Kidney epithelial cell (primary cell): ENCODE results near the gene PTPRJ. TPM values are rescaled to one million over a fixed set of nuclear protein-coding genes. Genes with fewer than 3 reads are reported as not detected.

Source experiments
- DNase-seq: peaks from one replicate; pipeline ENCODE4 v3.0.0-alpha.2; 2010; ENCODE audit warnings: low read depth
- H3K27me3 ChIP-seq: 2 replicates; pipeline ENCODE4 v1.6.0; 2011; ENCODE audit warnings: low read length; ENCODE audit not compliant: control insufficient read depth, insufficient read depth
- H3K36me3 ChIP-seq: 2 replicates; pipeline ENCODE4 v1.5.1; 2011; ENCODE audit warnings: low read length; ENCODE audit not compliant: control insufficient read depth, insufficient read depth
- H3K4me3 ChIP-seq: 2 replicates; pipeline ENCODE4 v1.5.1; 2011; ENCODE audit warnings: low read depth, mild to moderate bottlenecking, control low read depth, low read length
- total RNA-seq: library from RNA; depleted of rRNA; stranded (reverse); fragments of >200 nt; gene quantifications from 2 replicates; pipeline ENCODE4 v1.2.3, GENCODE V29; 2015
- TF ChIP-seq, protein P1 (sequence below): IDR thresholded peaks from 2 replicates; pipeline ENCODE4 v1.5.1; 2011; ENCODE audit warnings: mild to moderate bottlenecking, moderate library complexity, low read length, control low read depth, inconsistent platforms; ENCODE audit not compliant: insufficient read depth, poor library complexity, severe bottlenecking

Gene PTPRJ
- total RNA-seq, 1 donor from 2014 or later: 42.3 TPM

DNA sequence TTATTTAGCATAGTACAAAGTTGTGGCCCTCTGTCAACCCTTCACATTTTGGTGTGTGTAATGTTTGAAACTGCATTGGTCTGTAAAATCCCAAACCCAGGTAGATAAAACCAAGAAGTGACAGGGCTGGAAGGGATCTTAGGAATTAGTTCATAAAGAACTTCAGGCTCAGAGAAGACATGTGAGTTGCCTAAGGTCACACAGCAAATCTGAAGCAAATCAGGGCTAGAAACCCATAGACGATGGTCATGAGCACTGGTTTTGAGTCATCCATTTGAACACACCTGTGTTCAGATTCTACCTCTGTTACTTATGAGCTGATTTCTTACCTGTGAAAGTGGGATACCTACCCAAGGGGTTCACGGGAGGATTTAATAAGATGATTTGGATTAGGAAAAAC lies 107.1 kb downstream of the PTPRJ start:
- TF ChIP-seq, protein P1, sequence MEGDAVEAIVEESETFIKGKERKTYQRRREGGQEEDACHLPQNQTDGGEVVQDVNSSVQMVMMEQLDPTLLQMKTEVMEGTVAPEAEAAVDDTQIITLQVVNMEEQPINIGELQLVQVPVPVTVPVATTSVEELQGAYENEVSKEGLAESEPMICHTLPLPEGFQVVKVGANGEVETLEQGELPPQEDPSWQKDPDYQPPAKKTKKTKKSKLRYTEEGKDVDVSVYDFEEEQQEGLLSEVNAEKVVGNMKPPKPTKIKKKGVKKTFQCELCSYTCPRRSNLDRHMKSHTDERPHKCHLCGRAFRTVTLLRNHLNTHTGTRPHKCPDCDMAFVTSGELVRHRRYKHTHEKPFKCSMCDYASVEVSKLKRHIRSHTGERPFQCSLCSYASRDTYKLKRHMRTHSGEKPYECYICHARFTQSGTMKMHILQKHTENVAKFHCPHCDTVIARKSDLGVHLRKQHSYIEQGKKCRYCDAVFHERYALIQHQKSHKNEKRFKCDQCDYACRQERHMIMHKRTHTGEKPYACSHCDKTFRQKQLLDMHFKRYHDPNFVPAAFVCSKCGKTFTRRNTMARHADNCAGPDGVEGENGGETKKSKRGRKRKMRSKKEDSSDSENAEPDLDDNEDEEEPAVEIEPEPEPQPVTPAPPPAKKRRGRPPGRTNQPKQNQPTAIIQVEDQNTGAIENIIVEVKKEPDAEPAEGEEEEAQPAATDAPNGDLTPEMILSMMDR: no peak
- H3K4me3 ChIP-seq: no peak overlapping the region
- no peaks in the 10 kb centered on the region for H3K27me3 ChIP-seq
- peaks cover 1% of the 10 kb centered on the region for H3K36me3 ChIP-seq
- DNase-seq: no peak

DNA sequence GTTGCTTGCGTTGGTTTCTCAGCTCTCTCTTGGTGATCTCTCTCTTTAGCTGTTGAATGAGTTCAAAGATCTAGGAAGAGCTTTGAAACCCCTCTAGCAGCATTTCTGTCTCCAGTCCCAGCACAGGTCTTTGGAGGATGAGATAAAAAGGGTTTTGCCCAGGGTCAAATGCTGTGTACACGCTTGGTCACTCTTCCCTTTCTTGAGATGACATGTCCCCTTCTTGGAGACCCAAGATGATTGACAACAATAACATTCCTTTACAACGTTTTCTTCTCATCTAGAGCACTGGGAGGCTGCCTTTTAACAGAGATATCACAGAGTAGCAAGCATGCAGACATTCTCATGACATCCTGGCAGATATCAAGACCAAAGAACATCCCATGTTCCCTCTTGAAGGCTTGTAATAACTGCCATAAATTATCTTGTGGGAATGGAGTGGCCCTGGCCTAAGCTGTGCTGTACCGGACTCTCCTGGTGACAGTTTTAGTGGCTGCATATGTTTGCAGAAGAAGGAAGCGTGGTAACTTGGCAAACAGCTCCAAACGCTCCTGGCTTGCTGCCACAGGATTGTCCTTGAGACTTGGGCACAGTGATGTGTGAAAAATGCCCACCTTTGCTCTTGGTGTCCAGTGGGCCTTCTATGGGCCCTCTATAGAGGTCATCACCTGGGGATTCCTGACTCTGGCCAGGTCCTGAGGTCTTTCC lies 107.8 kb downstream of the PTPRJ start:
- TF ChIP-seq, protein P1: no peak
- H3K4me3 ChIP-seq: no peak overlapping the region
- DNase-seq: no peak
- H3K27me3 ChIP-seq: no peaks in the 10 kb centered on the region
- H3K36me3 ChIP-seq: peaks cover 1% of the 10 kb centered on the region

DNA sequence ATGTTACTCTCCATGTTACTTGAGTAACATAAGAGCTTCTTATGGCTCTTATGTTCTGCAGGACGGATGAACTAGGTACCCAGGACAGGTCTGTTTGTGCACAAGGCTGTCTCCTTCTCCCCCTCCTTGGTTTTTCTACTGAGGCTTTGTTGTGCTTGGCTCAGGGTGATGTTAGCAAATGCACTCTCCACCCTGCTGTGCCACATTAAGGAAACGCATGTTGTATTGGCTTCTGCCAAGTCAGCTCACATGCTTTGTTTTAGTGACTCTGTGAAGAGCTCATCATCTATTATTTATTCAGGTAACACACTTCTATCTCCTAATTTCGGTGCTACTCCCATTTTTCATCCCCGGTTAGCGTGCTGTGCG lies 108.3 kb downstream of the PTPRJ start:
- no peak overlapping the region for H3K4me3 ChIP-seq
- DNase-seq: no peak
- TF ChIP-seq, protein P1: no peak
- H3K36me3 ChIP-seq: peaks cover 1% of the 10 kb centered on the region
- no peaks in the 10 kb centered on the region for H3K27me3 ChIP-seq

DNA sequence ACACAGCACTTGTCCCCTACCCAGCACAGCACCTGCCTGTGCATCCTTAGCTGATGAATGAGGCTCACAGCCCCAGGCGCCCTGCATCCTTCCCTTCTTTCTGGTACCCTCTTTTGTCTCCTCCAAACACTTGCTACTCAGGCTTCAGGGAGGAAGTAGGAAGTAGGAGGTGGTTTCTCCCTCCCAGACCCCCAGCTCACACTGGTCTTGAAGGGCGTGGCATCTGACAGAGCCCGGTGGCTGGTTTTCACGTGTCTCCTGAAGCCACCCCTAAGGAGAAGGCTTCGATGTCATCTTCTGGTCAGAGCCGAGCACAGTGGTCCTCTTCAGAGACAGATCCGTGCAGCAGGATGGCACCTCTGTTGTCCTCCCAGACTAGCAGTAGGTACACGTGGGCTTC lies 109.8 kb downstream of the PTPRJ start:
- Histone ChIP-seq H3K27me3 (no peaks in the 10 kb centered on the region), H3K36me3 (peaks cover 1% of the 10 kb centered on the region), H3K4me3 (no peak overlapping the region)
- TF ChIP-seq, protein P1: no peak
- no peak for DNase-seq

DNA sequence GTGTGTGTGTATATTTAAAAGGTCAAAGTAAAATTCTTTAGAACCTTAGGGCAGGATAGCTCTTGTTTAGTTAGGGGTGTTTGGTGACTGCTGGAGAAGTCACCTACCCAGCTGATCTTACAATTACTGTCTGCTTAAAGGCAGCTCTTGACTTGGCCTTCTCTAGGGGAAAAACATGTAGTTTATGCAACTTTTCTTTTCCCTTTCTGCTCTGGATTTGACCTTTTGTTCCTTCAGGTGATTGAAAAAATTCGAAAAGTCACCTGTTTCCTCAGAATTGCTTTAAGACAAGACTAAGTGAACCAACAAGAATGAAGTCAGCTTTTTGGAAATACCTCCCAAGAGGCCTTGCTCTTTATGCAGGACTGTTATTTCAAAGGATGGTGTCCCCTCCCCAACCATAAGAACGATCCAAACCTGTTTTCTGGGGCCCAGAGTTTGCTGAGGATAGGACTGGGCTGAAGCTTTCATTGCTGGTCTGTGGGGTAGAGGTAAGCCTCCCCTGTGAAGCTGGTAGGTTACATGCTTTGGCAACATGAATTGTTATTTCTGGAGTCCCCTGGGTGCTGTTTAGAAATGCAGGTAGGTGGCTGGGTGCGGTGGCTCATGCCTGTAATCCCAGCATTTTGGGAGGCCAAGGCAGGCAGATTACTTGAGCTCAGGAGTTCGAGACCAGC lies 111.2 kb downstream of the PTPRJ start:
- H3K36me3 ChIP-seq: no peaks in the 10 kb centered on the region
- no peaks in the 10 kb centered on the region for H3K27me3 ChIP-seq
- DNase-seq: no peak
- TF ChIP-seq, protein P1: no peak
- no peak overlapping the region for H3K4me3 ChIP-seq
